Superior temporal gyrus (tissue), 1 donor: ENCODE results near the gene TMEM272.

Experiments
- DNase-seq: peaks from one replicate; pipeline ENCODE4 v3.0.0-alpha.2; 2016; ENCODE audit errors: extremely low spot score

TMEM272 gene

DNA sequence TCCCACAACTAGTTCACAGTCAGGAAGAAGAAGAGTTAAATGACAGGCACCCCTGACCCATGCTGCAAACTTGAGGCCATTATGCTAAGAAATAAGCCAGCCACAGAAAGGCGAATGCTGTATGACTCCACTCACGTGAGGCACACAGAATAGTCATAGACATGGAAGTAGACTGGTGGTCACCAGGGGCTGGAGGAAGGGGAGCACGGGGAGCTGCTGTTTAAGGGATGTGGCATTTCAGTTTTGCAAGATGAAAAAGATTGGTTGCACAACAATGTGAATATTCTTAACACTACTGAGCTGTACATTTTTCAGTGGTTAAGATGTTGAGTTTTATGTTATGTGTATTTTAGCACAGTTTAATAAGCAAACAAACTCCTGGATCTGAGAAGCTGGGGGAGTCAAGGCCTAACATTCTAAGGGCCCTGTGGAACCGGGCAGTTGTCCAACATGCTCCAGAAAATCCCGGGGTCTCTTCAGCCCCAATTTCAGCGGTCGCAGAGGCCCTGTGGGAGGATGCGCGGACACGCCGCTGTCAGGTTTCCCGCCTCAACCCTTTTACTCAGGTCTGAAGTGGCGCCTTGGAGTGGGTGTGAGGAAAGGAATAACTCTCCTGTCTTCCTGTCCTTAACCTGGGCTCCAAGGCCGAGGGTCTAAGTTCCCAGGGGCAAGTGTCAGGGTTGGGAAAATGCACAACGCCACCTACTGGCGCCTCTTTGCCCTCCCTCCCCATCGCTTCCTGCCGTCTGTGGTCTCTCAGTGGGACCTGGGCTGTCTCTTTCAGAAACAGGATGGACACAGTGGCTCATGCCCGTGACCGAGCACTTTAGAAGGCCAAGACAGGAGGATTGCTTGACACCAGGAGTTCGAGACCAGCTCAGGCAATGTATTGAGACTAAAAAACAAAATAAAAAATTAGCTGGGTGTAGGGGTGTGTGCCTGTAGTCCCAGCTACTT, 4.4 kb upstream of the TMEM272 start:
- no peak for DNase-seq

DNA sequence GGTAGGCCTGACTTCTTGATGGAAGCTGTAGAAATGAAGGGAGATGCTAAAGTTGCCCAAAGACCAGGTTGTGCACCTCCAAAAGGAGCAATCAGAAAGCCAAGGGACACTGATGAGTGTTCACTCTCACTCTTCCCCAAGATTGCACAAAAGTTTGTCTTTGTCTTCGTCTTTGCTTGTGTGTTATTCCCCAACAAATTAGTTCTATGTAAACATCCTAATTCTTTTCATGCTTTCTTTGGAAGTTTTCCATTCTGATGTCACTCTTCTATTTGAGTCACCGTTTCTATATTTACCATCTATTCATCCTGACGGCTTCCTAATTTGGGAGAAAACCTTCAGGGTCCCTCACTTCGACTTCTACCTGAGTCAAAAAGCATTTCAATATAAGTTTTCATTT, 3.7 kb upstream of the TMEM272 start:
- no peak for DNase-seq

DNA sequence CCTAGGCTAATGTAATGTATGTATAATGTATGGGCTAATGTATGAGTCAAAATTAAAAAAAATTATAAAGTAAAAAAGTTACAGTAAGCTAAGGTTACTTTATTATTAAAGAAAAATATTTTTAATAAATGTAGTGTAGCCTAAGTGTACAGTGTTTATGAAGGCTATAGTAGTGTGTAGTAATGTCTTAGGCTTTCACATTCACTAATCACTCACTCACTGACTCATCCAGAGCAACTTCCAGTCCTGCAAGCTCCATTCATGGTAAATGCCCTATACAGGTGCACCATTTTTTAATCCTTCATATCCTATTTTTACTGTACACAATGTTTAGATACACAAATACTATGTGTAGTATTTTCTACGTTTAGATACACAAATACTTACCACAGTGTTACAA, 1.8 kb upstream of the TMEM272 start:
- DNase-seq, result no peak

DNA sequence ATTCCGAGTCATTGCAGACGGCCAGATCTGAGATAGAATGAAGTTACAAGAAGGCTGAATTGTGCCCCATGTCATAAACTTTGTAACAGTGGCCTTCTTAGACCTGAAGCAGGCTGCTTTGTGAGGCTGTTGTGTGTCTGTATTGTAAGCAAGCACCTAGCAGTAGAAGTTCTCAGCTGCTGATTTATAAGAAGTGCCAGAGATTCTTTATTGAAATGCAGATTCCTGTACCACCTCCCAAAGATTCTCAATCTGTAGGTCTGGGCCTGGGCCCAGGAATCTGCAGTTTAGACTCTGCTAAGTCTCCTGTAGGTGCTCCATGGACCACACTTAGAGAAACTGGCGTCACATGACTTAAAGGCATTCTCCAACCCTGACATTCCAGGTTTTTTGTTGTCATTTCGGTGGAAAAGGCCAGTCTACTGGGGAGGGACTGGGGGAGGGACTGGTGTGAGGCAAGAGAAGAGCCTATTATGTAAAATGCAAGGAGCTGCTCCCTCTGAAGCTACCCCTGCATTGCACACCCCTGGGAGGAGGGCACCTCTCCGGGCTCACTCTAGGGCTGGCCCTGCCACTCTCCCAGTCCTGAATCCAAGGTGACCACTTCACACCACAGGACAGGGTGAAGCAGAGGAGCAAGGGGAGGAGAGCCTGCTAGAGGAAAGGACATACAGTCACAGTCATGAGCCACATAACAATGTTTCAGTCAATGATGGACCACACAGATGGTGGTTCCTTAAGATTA, 769 bp upstream of the TMEM272 start:
- DNase-seq, result no peak

DNA sequence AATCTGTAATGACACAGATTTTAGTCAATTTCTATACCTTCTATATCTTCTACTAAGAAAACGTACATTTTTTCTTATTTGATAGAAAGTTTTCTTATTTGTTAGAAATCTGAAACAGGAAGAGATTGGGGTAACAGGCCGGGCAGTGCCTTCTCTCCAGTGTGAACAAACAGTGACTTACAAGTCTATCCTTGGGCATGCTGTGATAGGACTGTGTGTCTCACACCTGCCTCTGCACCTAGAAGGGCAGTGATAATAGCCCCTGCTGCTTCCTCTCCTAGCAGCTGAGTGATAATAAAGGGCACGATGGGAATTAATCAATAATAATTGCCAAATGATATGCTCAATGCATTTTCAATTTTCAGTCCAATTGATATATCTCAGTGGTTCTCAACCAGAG, 1.4 kb downstream of the TMEM272 start:
- DNase-seq, result no peak

DNA sequence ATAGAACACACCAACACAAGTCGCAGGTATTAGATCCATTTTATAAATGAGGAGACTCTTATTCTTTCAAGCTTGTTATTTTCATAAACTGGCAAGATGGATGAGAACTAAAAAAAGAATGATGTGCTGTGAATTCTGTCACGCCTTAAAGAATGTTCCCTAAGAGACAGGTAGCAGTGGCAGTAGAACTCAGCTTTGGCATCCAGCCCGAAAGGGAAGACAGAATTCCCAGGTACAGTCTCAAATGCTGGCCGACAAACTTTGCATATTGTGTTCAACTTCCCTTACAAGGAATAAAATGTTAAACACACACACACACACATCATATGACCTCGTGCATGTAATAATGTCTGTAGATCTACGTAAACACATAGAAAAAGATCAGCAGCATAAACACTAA, 3.2 kb downstream of the TMEM272 start:
- no peak for DNase-seq

DNA sequence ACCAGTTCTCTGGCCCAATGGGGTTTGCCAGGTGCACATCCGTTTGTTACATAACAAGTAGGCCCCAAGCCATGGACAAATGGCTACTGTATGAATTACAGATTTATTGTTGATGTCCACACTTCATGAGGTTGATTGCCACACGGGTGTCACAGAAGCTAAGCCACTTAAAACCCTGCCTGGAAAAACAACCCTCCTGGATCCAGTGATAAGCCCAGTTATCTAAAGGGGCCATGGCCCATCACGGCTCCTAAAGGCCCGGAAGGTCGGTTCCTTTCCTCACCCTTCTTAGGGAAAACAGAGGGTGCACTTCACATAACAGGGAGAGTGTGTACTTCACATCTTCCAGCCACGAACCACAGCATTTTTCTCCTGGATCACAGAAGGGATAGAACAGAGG, 4.1 kb downstream of the TMEM272 start:
- no peak for DNase-seq

DNA sequence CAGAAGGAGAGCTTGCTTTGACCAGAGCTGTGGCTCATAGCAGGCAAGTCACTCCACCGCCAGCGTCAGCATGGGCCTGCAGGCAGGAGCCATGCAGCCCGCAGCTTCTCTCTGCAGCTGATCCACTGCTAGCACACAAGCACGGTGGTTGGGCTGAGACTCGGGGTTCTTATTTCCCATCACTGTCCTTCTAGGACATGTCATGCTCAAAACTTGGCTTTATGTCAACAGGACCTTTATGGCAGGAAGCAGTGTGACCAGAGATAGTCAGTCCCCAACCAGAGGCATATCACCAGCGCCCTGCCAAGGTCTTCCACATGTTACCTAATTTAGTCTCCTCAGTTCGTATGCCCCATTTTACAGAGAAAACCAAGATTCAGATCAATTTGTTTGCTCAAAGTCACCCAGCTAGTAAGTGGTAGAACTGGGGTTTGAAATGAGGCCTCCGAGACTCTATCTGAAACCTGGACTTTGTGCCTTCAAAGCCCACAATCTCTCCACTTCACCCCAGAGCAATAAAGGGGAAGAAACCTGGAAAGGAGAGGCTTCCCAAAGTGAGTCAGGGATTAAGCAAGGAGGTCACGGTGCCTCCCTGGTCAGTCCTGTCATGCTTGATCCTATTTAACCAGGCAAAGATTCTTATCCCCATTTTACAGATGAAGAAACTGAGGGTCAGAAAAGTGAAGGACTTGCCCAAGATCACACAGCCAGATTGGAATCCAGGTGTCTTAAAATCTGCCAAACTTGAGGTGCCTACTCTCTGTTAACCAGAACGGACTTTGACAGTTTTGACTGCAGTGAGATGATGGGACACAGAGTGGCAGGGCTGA, 5.1 kb downstream of the TMEM272 start:
- no peak for DNase-seq

DNA sequence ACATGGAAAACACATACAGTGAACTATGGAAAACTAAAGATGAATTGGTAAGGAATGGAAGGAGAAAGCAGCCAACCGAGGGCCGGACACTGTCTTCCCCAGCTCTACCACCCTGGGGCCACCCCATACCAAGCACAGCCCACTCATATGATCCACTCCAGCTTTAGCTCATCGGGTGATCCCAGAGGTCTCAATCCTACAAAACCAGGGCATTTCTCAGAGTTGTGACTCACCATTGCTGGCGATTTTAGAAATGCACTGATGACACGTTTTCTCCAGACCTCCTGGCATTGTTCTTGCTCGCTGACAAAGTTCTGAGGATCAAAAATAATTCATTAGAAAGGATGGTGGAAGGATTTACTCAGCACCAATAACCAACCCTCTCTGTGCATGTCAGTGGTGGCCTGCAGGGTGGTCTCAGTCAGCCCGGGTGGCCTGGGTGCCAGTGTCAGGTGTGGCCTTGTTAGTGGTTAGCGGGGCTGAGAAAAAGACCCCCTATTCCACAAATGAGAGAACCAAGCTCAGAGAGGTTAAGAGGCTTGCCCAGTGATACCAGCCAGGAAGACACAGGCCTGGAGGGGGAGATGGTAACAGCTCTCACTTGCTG, 6.6 kb downstream of the TMEM272 start:
- DNase-seq, result no peak

DNA sequence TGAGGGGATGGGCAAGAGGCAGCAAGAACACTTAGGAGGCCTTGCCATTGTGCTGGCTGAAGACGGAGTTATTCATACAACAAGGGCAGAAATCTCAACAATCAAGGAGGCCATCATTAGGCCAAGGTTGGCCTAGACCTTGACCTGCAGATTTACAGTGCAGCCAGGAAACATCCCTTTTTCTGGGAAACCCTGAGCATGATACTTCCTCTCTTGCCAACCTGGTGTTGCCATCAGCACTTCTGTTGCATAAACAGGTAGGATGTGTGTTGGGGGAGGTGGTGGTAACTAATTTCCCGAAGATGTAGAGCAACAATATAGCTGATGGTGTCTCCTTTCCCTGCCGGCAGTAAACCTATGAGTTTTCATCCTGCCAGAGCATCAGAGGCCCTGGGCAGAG, 8.0 kb downstream of the TMEM272 start:
- no peak for DNase-seq

DNA sequence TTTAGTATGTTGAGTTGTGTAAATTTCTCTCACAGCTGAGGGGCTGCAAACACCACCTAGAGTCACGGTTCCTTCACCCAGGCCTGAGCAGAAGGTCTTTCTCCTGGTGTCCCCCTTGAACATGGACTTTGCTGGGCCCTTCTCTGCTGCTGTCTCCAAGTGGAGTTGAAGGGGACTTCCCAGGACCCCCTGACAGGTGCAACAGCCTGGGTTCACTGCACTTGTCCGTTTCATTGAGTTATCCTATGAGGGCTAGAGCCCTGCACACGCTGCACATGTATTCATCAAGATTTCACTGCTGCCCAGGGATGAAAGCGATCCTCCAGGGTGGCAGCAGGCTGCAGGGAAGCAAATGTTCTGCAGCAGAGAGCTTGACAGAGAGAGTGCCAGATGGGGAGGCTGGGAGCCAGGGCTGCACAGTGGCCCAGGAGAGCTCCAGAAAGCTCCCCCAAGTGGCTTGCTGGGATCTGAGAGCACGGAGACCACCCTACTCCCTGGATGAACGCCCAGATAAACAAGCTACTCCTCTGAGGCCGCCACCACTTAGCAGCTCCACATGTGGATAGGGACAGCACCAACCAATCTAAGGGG, 10.3 kb downstream of the TMEM272 start:
- no peak for DNase-seq

DNA sequence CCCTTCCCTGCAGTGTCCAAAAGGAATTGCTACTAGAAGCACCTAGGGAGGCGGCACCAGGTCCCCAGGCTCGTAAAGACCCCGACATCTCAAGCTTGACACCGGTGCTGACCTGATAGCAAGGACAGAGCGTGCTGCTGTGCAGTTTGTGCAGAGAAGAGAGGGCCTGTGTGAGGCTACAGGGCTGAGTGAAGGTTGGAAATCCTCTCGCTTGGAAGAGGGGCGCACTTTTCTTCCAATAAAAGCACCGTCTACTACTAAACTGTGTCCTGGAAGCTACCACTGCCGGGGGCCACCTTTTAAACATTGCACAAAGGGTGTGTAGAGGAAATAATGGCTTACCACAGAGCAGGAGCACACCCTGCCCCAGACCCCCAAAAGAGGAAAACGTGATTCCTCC, 11.0 kb downstream of the TMEM272 start:
- DNase-seq, result no peak

DNA sequence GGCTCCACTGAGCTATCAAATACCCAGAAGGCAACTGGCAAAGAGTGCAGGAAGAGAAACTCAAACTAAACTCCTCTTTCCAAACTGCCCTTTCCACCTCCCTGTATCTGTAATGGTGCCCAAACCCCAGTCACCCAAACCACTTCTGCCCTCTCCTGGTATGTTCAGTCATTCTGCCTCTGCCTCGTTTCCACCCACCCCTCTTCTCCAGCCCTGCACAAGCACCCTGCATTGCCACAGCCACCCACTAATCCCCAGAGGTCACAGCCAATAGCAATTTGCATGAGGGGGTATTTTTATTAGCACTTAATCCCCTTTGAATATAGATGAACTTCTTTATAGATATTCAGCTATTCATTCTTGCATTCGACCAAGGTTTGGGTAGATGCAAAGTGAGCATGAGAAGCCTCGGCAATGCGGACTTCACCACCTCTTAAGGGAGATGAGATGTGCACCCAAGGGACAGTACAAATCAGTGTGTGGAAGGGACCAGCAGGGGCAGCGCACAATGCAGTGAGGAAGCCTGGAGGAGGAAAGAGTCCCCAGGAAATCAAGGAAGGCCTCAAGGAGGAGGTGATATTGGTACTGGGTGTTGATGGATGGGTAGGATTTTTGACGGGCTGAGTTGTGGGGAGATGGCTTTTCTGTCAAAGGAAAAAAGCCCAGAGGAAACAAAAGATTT, 12.4 kb downstream of the TMEM272 start:
- DNase-seq, result no peak

DNA sequence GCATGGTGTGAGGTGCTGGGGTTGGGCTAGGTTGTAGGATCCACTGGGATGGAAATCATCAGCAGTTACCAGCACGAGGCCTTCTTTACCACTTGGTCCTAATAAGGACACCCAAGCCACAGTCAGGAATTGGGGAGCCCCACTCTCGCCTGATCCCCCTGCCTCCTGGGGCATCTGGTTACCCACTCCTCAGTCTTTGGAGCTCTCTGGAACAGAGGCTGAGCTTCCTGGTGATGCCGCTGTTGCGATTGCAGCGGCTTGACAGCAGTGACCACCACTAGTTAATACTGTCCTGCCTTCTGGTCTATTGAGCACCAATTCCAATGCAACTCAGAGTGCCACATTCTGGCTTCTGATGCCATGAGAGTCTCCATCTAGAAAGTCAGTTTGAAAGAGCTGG, 13.5 kb downstream of the TMEM272 start:
- DNase-seq, result no peak

DNA sequence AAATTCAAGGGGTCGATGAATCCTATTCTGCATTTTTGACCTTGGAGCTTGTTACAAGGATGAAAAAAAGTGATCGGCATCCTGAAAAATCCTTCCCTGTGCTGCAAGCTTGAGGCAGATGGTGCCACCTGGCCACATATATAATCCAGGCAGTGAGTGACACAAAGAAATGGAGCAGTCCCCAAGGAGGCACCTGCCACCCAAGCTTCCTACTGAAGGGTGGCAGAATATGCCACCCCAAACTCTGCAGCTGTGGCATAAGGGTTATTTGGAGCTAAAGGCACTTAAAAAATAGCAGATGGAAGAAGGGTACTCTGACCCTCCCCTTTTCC, 15.4 kb downstream of the TMEM272 start:
- DNase-seq, result no peak

DNA sequence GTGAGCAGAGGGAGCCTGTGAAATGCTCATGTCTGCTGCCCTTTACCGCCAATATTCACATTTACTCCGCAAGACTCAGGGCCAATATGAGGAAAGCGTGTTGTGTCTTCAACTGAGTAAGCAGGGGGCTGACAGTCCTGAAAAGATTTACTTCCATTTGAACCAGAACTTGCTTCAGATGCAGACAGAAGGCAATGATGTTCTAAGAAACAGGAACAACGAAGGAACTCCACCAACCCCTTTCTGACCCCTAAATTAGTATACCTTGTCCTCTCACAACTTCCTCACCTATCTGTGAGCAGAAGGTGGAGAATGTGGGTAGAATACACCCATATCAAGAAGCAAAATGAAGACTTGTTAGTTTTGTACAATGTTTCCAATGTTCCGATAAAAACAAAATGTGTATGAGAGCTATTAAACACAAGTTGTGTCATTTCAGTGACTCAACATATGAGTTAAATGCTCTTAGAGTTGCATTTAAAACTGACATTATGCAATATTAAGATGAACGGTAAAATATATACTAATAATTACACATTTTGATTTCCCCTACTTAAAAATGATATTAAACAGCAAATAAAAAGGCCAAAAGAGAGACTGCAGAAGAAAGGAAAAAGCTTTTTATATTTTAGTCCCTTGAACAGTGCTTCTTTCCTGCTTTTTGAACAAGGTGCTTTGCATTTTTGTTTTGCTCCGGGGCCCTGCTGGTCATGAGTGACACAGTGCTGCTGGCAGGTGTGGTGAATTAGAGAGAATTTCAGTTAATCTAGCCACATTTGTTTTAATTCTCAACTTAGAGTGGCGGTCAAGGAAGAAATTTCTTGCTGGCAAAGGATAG, 16.0 kb downstream of the TMEM272 start:
- no peak for DNase-seq

DNA sequence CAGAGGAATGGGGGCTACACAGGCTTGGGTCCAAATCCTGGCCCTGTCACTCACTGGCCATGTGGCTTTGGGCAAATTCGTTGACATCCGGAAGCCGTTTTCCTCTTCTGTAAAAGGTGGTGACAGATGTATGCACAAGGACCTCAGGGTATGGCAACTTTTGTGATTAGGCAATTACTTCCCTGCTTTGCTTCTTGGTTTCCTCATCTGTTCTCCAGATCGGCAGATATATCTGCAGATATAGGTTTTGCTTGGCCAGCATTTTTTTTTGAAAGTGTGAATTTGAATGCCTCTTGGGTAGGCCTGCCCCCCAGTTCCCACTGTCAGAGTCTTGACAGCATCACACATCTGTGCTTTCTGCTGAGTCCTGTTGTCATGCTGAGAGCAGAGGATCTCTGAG, 17.7 kb downstream of the TMEM272 start:
- DNase-seq, result no peak

DNA sequence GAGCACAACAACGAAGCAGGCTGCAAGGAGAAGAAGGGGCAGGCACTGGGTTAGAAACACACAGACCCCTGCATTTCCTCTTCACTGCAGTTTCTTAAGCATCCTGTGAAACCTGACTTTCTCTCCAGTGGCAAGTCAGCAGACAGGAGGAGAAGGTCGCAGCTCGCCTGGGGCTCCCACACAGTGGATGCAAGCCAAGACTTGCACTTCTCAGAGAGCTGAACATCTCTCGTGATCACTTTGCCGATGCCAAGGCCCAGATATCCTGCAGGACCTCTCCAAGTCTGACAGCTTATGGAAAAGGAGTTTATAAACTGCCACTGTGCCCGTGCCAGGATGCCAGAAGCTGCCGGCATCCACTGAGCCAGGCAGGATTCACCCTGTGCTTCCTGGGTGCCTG, 18.4 kb downstream of the TMEM272 start:
- DNase-seq, result no peak

DNA sequence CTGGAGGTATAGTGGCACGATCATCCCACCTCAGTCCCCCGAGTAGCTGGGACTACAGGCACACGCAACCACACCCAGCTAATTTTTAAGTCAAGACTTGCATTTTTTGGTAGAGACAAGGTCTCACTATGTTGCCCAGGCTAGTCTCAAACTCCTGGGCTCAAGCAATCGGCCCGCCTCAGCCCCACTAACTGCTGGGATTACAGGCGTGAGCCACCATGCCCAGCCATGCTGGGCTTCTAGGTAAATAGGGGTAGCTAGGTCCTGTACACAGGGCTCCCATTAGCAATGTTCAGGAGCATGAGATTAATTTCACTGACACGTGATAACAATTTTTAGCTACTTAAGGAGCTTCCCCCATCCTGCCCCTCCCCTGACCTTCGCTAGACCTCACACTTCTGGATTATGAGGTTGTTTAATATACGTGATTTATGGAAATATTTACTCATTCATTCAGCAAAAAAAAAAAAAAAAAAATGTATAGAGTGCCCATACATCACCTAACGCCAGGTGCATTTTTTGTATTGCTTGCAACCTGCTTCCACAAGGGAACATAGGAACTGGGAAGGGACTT, 19.2 kb downstream of the TMEM272 start:
- no peak for DNase-seq

DNA sequence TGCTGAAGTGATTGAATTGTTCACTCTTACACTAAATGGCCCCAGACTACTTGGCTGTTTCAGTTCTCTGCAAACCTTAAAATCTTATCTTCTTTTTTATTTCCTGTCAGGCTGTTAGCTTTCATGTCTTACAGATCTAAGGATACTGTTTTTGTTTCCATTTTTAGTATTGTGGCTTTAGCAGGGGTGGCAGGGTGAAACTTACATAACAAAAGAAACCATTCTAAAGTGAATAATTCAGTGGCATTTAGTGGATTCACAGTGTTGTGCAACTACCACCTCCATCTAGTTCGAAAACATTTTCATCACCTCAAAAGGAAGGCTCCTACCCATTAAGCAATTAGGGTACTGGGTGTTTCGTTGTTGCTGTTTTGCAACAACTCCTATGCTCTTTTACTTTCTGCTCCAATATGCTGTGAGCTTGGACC, 19.8 kb downstream of the TMEM272 start:
- DNase-seq, result no peak
